CD4-positive, alpha-beta T cell treated with Interleukin-15 for 4 hours (primary cell): Measurements from ENCODE around the gene URM1.
"Not testable (repeated sequence)": the region's sequence is repeated elsewhere in the genome, so short reads cannot be mapped to it uniquely, and the experiment has no call there.

ENCODE experiments used
- DNase-seq: peaks from one replicate; pipeline ENCODE4 v3.0.0-alpha.2; 2020; ENCODE audit warnings: low spot score

The URM1 gene

DNA sequence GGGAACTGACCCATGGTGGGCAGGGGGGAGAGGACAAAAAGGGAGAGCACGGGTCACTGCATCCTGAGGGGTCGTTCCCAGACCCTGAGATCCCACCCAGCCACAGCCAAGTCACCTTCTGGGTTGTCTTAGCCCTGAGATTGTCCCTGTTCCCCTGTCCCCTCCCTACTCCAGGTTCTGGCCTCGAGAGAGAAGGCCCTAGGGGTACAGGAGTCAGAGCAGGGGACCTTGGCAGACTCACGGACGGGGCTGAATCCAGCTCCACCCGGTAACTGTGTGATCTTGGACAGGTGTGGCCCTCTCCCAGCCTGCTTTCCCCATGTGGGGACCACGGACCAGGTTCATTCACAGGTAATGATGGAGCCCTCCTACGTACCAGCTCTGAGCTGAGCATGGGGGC, 38.3 kb downstream of the URM1 start:
- no peak for DNase-seq

DNA sequence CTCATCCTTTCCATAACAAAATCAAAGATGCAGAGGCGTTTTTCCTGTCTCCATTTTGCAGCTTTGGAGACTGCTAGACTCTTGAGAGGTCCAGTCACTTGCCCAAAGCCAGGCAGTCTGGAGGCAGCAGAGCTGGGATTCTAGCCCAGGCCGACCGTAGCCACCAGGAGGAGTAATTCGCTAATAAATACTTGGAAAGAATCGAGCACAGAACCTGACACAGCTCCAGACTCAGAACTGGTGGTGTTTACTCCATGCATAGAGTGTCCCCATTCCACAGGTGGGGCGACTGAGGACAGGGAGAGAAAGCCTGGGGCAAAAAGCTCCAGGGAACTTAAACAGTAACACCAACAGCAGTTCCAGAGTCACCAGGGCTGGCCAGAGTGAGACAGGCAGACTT, 38.8 kb downstream of the URM1 start:
- no peak for DNase-seq

DNA sequence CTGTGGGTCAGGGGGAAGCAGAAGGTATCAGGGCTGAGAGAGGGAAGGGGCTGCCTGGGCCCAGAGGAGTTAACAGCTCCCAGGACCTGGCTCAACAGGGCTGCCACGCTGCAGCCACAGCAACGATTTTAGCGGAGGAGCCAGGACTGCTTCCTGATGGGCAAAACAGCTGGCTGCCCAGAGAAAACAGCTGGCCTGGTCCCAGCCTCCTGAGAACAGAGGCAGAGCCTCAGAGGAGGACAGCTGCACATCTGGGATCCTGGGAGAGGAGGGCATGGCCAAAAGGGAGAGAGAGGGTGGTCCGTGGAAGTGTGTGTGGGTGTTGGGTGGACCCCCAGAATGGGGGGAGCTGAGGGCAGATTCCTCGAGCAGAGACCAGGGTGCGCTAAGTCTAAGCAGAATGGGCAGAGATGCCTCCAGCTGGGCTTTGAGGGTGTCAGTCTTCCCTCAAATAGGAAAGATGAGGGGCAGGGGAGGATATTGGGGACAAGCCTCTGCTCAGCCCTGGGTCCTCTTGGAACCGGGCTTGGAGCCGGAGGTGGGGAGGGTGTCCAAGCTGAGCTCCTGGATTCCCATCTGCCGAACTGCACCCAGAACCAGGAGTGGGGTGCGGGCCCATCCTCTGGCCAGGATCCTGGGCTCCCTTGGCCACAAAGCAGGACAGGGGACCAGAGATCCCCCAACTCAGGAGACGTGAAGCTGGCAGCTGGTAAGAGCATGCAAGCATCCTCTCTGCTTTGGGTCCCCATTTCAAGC, 40.4 kb downstream of the URM1 start:
- DNase-seq, result no peak

DNA sequence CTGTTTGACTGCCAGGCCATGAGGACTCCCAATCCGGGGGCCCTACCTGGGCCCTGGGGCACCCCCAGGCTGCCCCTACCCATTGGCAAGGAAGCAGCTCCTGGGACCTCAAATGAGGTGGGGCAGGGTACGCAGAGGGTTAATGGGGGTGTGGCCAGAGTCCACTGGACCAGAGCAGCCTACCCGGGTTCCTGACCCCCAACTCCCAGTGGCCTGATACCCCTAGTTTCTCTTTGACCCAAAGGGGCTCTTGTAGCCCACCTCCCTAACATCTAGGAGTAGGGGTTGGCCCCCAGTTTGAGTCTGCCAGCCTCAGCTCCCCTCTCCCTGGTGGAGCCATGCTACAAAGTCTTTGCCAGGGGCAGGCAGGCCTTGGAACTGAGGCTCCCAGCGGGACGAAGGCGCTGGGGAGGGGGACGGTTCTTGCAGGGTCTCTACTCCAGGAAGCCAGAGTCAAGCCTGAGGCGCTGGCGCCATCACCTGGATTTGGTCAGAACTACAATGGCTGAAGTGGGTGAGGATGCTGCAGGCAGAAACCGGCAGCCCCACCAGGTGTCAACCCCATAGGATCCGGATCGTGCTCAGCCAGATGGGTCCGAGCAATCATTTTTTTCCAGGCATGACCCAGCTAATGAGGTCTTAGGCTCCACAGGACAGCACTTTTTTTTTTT, 41.1 kb downstream of the URM1 start:
- peak; percentile 37 for DNase-seq

DNA sequence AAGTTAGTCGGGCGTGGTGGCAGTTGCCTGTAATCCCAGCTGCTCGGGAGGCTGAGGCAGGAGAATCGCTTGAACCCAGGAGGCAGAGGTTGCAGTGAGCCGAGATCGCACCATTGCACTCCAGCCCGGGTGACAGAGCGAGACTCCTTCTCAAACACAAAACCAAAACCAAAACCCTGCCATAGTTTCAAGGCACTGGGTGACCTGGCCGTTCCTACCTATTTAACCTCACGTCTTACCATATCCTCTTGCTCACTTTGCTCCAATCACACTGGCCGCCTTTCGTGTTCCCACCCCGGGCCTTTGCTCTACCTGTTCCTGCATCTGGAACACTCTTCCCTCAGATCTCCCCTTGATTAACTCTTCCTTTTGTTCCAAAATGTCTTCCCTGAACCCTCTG, 42.6 kb downstream of the URM1 start:
- DNase-seq, result not testable (repeated sequence)

DNA sequence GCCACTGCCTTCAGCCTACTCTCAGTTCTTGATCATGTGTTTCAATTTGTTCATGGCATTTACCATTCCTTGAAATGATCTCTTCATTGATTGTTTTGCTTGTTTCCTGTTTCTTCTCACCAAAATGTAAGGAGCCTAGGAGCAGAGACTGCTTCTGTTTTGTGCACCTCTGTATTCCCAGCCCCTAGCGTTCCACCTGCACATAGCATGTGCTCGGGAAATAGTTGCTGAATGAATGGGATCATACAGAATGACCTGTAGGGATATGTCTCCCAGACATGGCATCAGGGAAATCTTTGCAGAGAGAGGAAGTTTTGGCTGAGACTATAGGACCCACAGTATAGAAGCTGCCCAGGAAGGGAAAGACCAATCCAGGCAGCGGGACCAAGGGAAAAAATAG, 43.3 kb downstream of the URM1 start:
- DNase-seq, result no peak

DNA sequence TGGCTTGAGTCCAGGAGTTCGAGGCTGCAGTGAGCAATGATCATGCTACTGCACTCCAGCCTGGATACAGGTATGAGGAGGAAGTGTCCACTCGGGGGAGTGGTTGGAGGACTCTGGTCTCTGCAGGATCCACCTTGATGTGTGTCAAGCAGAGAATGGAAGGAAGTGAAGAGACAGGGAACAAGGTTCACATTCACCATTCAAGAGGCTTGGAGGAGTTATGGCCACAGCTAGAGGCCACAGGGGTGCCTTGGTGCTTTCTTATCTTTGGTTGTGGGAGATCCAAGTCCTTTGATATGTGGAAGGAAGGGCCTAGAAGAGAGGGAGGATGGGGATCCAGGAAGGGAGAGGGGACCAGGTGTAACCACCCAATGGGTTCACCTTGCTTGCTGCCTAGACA, 44.1 kb downstream of the URM1 start:
- DNase-seq, result no peak

DNA sequence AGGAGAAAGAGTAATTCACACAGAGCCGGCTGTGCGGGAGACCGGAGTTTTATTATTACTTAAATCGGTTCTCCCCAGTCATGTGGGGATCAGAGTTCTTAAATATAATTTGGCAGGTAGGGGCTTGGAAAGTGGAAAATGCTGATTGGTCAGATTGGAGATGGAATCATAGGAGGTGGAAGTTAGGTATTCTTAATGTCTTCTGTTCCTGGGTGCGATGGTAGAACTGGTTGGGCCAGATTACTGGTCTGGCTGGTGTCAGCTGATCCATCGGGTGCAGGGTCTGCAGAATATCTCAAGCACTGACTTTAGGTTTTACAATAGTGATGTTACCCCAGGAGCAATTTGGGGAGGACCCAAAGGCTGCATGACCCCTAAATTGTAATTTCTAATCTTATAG, 44.8 kb downstream of the URM1 start:
- no peak for DNase-seq

DNA sequence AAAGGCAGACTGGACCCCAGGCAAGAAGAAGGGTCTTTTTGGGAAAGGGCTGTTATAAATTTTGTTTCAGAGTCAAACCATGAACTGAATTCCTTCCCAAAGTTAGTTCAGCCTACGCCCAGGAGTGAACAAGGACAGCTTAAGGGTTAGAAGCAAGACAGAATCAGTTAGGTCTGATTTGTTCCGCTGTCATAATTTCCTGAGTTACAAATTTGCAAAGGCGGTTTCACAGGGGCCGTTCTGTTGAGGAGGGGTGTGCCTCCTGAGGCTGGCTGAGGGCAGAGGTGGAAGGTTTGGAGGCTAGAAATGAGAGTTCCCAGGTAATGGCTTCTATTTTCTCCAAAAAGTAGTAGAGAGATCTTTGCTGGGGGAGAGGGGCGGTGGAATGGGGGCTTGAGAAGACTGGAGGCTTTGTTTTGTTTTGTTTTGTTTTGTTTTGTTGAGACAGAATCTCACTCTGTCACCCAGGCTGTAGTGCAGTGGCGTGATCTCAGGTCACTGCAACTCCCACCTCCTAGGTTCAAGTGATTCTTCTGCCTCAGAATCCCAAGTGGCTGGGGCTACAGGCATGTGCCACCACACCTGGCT, 45.4 kb downstream of the URM1 start:
- DNase-seq, result no peak

DNA sequence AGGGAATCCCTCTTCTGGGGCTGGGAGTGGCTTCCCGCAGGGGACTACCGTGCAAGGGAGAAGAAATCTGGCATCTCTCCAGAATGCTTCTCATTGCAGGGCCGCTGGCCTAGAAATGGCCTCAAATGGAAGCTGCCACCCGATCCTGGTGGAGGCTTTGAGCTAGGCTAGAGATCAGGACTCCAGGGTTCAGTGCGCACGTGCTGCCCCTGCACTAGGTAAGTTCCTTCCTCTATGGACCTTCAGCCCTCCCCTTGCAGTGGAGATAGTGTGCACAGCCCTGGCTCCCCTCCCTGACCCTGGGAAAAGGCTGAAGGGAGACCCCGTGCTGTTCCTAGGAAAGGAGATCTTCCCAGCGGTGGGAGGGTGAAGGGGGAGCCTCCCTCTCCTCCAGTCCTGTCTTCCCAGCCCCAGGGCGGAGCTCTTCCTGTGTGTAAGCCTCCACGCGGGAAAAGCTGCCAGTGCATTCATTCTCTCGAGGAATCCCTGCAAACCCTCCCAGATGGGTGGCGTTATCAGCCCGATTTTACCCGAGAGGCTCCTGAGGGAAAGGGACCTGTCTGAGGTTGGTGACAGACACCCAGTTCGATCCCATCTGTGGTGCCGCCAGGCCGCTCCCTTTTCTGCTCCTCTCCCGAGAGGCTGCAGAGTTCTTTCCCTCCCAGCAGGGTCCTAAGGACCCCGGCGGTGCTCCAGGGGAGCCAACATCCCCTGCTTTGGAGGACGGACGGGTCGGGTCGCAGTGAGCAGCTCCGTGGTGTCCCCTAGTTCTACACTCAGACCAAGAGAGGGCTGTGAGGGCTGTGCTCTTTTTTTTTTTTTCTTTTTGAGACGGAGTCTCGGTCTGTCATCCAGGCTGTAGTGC, 48.1 kb downstream of the URM1 start:
- no peak for DNase-seq

DNA sequence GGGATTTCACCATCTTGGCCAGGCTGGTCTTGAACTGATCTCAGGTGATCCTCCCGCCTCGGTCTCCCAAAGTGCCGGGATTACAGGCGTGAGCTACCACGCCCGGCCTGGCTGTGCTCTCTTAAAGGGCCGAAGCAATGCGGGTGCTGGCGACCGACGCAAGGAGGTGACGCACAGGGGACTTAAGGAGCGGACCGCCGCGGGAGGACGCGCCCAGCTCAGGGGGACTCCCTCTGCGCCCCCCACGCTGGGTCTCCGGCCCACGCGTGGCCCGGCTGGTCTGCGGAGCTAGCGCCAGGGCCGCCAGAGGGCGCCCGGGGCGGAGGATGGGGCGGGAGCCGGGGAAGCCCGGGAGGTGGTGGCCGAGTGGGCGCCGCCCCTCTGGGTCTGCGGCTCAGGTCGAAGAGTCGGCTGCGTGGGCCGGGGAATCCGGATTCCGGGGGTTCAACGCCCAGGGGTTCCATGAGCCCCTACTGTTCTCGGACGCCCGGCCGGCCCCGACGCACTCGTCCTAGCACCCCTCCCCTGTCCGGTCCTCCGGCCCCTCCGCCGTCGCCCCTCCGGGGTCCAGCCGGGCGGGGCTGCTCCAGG, 49.0 kb downstream of the URM1 start:
- peak; percentile 60 for DNase-seq

DNA sequence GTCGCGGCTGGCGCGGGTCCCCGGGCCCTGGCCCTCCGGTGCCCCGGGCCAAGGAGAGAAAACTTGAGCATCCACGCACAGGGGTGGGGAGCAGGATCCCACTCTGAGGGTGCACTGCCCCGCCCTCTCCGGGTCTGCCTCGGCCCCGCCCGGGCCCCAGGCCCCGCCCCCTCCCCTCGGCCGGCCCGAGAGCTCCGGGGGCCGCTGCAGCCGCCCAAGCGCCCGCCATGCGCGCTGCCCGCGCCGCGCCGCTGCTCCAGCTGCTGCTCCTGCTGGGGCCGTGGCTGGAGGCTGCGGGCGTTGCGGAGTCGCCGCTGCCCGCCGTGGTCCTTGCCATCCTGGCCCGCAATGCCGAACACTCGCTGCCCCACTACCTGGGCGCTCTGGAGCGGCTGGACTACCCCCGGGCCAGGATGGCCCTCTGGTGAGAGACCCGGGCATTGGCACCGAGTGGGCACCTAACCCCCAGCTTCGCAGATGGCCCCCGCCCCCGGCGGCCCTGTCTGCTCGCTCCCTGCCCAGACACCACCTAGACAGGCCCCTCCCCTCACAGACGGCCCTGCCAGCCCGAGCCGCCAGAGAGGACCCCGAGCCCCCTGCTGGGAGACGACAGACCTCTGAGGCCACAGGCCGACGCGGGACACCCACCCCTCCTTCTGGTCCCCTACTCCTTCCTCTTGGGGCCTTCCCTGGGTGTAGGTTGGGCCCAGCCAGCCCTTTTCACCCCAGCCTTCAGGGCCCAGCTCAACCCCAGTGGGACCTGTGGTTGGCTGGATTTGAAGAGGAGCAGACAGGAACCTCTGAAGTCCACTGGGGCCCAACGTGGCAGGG, 49.7 kb downstream of the URM1 start, which contains the start of gene CERCAM:
CERCAM (plus strand) TSS at position 207 of the 831 bp plus-strand sequence; CDS start at position 228, 21 bp downstream.
- DNase-seq, result peak; percentile 21

DNA sequence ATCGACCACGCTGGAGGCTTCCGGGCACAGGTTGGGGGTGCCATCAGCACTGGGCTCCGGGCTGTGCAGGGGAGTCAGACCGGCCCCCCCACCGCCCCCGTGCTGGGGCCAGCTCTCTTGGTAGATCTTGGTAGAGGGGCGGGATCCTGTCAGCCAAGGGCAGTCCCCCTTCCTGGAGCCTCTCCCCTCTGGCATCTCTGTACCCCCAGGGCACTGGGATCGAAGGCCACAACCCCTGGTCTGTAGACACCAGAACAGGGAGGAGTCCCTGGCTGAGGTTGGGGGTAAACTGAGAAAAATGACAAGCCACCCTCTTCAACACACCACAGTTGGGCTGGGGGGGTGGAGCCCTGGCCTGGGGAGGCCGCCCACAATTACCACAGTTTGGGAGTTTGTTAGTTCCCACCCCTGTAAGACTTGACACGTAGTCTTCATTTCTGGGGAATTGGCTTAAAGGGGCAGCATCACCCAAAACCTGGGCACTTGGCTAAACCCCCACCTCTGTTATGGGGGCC, 50.4 kb downstream of the URM1 start:
- no peak for DNase-seq

DNA sequence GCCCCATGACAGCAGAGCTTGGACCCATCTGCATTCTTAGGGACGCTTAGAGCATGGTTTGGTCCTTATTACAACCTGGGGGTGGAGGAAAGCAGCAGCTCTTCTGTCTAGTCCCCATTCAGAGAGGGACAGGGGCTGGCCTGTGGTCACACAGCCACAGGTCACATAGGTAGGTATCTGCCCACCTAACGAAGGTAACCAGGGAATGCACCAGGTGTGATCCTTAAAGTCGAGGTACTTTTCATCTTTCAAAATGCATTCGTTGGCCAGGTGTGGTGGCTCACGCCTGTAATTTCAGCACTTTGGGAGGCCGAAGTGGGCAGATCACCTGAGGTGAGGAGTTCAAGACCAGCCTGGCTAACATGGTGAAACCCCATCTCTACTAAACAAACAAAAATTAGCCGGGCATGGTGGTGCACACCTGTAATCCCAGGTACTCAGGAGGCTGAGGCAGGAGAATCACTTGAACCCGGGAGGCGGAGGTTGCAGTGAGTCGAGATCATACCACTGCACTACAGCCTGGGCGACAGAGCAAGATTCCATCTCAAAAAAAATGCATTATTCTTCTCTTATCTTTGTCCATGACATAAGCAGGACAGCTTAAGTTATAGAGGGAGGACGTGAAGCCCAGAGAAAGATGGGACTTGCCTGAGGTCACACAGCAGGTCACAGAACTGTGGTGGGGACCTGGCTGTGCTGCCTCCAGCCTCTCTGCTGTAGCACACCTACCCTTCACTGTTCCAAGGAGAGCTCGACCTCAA, 51.0 kb downstream of the URM1 start:
- not testable (repeated sequence) for DNase-seq

DNA sequence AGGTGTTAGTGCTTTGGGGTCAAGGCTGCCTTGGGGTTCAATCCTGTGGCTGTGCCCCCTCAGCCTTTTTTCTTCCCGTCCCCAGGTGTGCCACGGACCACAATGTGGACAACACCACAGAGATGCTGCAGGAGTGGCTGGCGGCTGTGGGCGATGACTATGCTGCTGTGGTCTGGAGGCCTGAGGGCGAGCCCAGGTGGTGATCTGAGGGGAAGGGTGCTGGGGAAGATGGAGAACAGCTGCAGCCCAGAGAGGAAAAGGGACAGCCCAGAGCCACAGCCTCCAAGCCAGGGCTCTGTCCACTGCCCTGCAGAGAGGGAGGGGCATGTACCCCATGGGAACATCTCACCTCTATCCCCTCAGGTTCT, 51.6 kb downstream of the URM1 start:
- no peak for DNase-seq

DNA sequence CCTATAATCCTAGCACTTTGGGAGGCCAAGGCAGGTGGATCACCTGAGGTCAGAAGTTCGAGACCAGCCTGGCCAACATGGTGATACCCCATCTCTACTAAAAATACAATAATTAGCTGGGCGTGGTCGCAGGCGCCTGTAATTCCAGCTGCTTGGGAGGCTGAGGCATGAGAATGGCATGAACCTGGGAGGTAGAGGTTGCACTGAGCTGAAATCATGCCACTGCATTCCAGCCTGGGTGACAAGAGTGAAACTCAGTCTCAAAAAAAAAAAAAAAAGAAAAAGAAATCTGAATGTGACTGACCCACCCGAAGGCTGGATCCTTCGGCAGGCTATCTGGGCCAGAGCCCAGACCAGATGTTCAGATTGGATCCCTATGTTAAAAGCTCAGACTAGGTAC, 52.2 kb downstream of the URM1 start:
- DNase-seq, result not testable (repeated sequence)

DNA sequence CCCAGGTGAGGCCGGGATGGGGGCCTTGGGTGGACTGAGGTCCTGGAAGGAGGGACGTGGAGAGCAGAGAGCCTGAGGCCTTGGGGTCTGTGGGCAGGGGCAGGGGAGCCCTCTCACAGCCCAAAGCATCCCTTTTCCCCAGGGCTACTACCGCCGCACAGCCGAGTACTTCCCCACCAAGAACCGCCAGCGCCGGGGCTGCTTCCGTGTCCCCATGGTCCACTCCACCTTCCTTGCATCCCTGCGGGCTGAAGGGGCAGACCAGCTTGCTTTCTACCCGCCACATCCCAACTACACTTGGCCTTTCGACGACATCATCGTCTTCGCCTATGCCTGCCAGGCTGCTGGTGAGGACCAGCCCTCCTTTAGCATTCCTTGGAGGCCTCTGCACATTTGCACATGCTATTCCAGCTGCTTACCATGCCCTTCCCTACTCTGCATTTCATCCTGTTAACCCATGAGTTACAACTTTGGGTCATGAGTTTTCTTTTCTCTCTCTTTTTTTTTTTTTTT, 53.1 kb downstream of the URM1 start:
- DNase-seq, result no peak

DNA sequence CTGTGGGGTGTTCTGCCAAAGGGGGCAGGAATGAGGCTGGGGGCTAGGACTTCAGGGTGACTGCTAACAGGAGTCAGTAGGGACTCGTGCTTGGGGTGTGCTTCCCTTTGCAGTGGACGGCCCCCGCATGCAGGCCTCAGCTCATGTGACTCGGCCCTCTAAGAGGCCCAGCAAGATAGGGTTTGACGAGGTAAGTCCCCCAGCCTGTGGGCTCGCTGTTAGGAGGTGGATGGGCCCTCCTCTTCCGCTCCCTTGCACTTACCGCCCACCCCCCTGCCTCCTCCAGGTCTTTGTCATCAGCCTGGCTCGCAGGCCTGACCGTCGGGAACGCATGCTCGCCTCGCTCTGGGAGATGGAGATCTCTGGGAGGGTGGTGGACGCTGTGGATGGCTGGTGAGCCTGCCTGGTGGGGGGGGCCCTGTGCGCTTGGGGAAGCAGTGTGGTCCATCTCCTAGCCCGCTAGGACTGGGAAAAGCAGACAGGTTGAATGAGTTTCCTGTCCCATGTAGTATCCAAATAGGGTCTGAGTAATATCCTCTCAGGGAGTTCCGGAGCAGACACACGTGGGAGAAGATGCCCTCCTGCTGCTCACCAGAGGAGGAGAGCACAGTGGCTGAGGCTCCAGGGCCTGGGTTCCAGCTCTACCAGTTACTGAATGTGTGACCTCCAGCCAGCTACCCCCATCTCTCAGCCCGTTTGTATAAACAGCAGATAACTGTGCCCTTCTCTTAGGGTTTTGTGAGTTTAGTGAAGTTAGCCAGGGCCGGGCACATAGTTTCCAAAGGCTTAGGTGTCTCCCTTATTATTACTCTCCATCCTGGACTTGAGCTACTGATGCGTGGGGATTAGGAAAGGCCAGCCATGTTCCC, 57.7 kb downstream of the URM1 start:
- no peak for DNase-seq
